Muscle of leg (tissue), 11 donors: ENCODE measurements around the gene RPS6KA2. TPM values are rescaled to one million over a fixed set of nuclear protein-coding genes. Genes with fewer than 3 reads are reported as not detected.
A peak's percentile ranks its signal among the peaks of the same experiment; 100 is the strongest.
"Not testable (repeated sequence)": the region's sequence is repeated elsewhere in the genome, so short reads cannot be mapped to it uniquely, and the experiment has no call there.

Source experiments
- DNase-seq: peaks from one replicate; pipeline ENCODE4 v3.0.0; 2013
- H3K27ac ChIP-seq: one replicate; pipeline ENCODE4 v1.5.1; 2013; ENCODE audit warnings: mild to moderate bottlenecking, low read length, control low read depth
- H3K27me3 ChIP-seq: one replicate; pipeline ENCODE4 v1.6.1; 2013; ENCODE audit warnings: low read length; ENCODE audit not compliant: control insufficient read depth, insufficient read depth
- H3K36me3 ChIP-seq: one replicate; pipeline ENCODE4 v1.6.1; 2013; ENCODE audit warnings: low read length; ENCODE audit not compliant: control insufficient read depth, insufficient read depth
- H3K4me1 ChIP-seq: one replicate; pipeline ENCODE4 v1.6.1; 2013; ENCODE audit warnings: low read length; ENCODE audit not compliant: control insufficient read depth, insufficient read depth
- H3K4me3 ChIP-seq: one replicate; pipeline ENCODE4 v1.5.1; 2013; ENCODE audit warnings: low read length, control low read depth
- H3K9me3 ChIP-seq: replicated peaks from 2 replicates; pipeline ENCODE4 v1.6.1; 2013; ENCODE audit warnings: low read depth, low read length; ENCODE audit not compliant: control insufficient read depth
- WGBS: methylation state at CpG from one replicate; pipeline ENCODE4 v1.1.5; 2013; ENCODE audit warnings: missing lambda C conversion rate; ENCODE audit not compliant: insufficient coverage; 5-methylcytosine and 5-hydroxymethylcytosine counted together
- polyA plus RNA-seq, 8 donors: library from polyadenylated mRNA; unstranded; fragments of 120-200 nt; gene quantifications; one replicate each; pipeline versions ENCODE4 v1.2.1 to v1.2.3, GENCODE V29; 2013; ENCODE audit warnings: inconsistent platforms in 1 of 8, low replicate concordance in 1 of 8; ENCODE audit not compliant: insufficient read length in 8 of 8, insufficient read depth in 1 of 8
- total RNA-seq: library from RNA; stranded (reverse); fragments of 120-200 nt; gene quantifications from one replicate; pipeline ENCODE4 v1.2.4, GENCODE V29; 2013

The RPS6KA2 gene
- total and polyA plus RNA-seq, 9 donors: 15.4 to 29.2 (median 24.6) TPM

DNA sequence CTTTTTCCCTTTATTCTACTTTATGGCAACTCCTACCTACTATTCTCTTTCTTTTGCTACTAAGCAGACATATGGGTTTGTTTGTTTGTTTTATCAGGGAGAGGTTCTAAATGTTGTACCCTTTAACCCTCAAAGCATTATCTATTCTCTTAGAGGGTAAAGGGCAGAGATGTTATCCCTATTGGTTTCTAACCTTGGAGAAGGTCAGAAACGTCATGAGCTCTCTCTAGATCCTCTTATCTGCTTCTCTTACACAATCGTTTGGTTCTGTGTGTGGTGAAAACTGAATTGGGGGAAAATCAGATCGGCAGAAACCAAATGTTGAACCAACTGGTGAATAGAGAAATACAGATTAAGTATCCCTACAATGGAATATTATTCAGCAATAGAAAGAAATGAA is 237.9 kb downstream of the RPS6KA2 start:
- Histone ChIP-seq H3K9me3 (no peaks in the 10 kb centered on the region), H3K36me3 (no peaks in the 10 kb centered on the region), H3K4me3 (no peak overlapping the region), H3K27ac (no peak overlapping the region), H3K27me3 (no peaks in the 10 kb centered on the region), H3K4me1 (peaks cover 2% of the 10 kb centered on the region)
- no CpG with 5 or more reads among the region's 3 CpGs for WGBS
- DNase-seq: no peak

- DNase-seq: no peak
- no peaks in the 10 kb centered on the region for H3K4me1 ChIP-seq
- H3K27ac ChIP-seq: no peak overlapping the region
- 79% methylated on average over 6 of the region's 13 CpGs for WGBS
- no peak overlapping the region for H3K4me3 ChIP-seq
- H3K27me3 ChIP-seq: no peaks in the 10 kb centered on the region
- no peaks in the 10 kb centered on the region for H3K9me3 ChIP-seq
- H3K36me3 ChIP-seq: no peaks in the 10 kb centered on the region
Measured at GRCh38 chr6:166388290-166389004, 238.6 kb downstream of the RPS6KA2 start.

DNA sequence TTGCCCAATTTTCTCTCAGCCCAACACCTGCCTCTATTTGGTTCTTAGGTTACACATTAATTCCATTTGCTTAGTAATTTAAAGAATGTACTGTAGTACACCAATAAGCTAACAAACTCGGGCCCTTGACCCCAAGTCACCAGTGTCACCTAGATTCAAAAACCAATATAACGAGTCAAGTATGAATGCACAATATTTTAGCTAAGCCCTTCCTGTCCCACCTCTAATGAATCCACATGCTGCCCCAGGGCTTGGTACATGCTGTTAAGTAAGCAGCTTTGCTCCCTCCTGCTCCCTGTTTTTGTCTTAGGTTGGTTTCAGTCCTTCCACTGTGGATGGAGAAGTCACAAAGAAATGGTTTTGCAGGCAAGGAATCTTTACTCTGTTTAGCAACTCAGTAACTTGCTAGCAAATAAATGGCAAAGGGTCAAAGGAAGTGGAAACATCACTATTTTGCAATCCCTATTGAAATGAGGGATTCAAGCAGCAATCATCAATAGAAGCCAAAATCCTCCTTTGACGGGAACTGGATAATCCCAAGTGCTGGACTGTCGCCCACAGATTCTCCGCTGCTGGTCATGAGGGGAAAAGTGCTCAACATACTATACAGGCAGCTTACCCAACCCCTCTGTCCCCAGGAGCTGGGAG is 239.3 kb downstream of the RPS6KA2 start:
- no peaks in the 10 kb centered on the region for H3K9me3 ChIP-seq
- no peaks in the 10 kb centered on the region for H3K4me1 ChIP-seq
- DNase-seq: no peak
- no peak overlapping the region for H3K27ac ChIP-seq
- no peaks in the 10 kb centered on the region for H3K36me3 ChIP-seq
- H3K27me3 ChIP-seq: no peaks in the 10 kb centered on the region
- WGBS: no CpG with 5 or more reads among the region's 5 CpGs
- no peak overlapping the region for H3K4me3 ChIP-seq

GRCh38 chr6:166387098-166387497 is 240.0 kb downstream of the RPS6KA2 start:
- not testable (repeated sequence) for H3K36me3 ChIP-seq, H3K9me3 ChIP-seq, H3K4me1 ChIP-seq, DNase-seq, H3K27ac ChIP-seq, H3K4me3 ChIP-seq, H3K27me3 ChIP-seq
- 94% methylated on average over 5 of the region's 9 CpGs for WGBS

- WGBS: 92% methylated on average over 9 of the region's 9 CpGs
- no peaks in the 10 kb centered on the region for H3K27me3 ChIP-seq
- H3K4me1 ChIP-seq: no peaks in the 10 kb centered on the region
- DNase-seq: no peak
- H3K9me3 ChIP-seq: no peaks in the 10 kb centered on the region
- H3K27ac ChIP-seq: no peak overlapping the region
- no peaks in the 10 kb centered on the region for H3K36me3 ChIP-seq
- no peak overlapping the region for H3K4me3 ChIP-seq
Measured at GRCh38 chr6:166386111-166386510, 240.9 kb downstream of the RPS6KA2 start.

DNA sequence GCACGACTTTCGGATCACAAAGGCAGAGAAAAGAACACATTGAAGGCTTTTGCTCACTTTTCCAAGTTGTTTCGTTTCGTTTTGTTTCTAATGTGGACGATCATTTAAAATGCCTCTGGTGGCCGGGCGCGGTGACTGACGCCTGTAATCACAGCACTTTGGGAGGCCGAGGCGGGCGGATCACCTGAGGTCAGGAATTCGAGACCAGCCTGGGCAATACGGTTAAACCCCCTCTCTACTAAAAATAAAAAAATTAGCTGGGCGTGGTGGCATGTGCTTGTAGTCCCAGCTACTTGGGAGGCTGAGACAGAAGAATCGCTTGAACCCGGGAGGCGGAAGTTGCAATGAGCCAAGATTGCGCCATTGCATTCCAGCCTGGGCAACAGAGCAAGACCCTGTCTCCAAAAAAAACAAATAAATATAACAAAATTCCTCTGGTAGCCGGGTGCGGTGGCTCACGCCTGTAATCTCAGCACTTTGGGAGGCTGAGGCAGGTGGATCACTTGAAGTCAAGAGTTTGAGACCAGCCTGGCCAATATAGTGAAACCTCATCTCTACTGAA is 243.2 kb downstream of the RPS6KA2 start:
- 0% methylated on average over 5 of the region's 22 CpGs for WGBS
- DNase-seq, H3K4me1 ChIP-seq: not testable (repeated sequence)

GRCh38 chr6:166382933-166383801 is 243.9 kb downstream of the RPS6KA2 start, which contains the start of gene MPC1:
Gene MPC1 (minus strand): TSS chr6:166382940. CDS start chr6:166382876, 64 bp downstream.
- H3K4me1 ChIP-seq: no peaks in the 10 kb centered on the region
- H3K36me3 ChIP-seq: no peaks in the 10 kb centered on the region
- peak within 1 kb of the TSS; percentile 73 for H3K4me3 ChIP-seq
- peak; percentile 99 for DNase-seq
- H3K27me3 ChIP-seq: no peaks in the 10 kb centered on the region
- no peaks in the 10 kb centered on the region for H3K9me3 ChIP-seq
- WGBS: under 1% methylated on average over 93 of the region's 94 CpGs
- peak within 1 kb of the TSS; percentile 95 for H3K27ac ChIP-seq

More for the DNA sequence above, 243.2 kb downstream of the RPS6KA2 start:
- not testable (repeated sequence) for H3K27me3 ChIP-seq, H3K36me3 ChIP-seq, H3K9me3 ChIP-seq
- H3K4me3 ChIP-seq: peak overlapping the region; percentile 64
- peak overlapping the region; percentile 95 for H3K27ac ChIP-seq

DNA sequence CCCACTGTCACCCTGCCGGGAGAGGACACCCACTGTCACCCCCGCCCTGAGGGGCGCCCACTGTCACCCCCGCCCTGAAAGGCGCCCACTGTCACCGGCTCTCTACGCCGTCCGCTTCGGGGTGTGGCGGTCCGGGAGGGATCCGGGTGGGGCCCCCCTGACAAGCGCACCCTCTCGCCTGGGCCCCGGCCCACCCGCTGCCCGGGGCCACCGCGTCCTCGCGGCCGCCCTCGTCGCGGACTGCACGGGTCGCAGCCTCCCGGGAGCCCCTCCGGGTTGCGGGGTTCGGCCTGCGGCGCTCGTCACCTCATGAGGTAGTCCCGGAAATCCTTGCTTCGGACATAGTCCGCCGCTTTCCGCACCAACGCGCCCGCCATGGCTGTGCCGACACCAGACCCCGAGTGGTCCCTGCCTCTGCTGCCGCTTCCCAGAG is 244.5 kb downstream of the RPS6KA2 start:
- DNase-seq: no peak
- Histone ChIP-seq H3K4me1 (no peaks in the 10 kb centered on the region), H3K36me3 (no peaks in the 10 kb centered on the region), H3K9me3 (no peaks in the 10 kb centered on the region), H3K27me3 (no peaks in the 10 kb centered on the region), H3K4me3 (peak overlapping the region; percentile 73), H3K27ac (peak overlapping the region; percentile 84)
- WGBS: 0% methylated on average over 42 of the region's 46 CpGs

- H3K36me3 ChIP-seq: no peaks in the 10 kb centered on the region
- H3K27me3 ChIP-seq: no peaks in the 10 kb centered on the region
- H3K4me3 ChIP-seq: peak overlapping the region; percentile 73
- H3K4me1 ChIP-seq: no peaks in the 10 kb centered on the region
- peak; percentile 75 for DNase-seq
- WGBS: under 1% methylated on average over 45 of the region's 49 CpGs
- H3K27ac ChIP-seq: peak overlapping the region; percentile 84
- no peaks in the 10 kb centered on the region for H3K9me3 ChIP-seq
Measured at GRCh38 chr6:166381733-166382499, 245.1 kb downstream of the RPS6KA2 start.
